H1 (cell line): ENCODE results near the gene CTTNBP2NL. TPM values are rescaled to one million over a fixed set of nuclear protein-coding genes. Genes with fewer than 3 reads are reported as not detected.

Source experiments
- CTCF ChIA-PET: fragments of 300-600 bp; sonication (Branson Sonifier 250); formaldehyde crosslinking; loops from one replicate; lab custom pipeline; 2021; ENCODE audit not compliant: partially characterized antibody; lab: Charles Lee
- POLR2A ChIA-PET: fragments of 300-600 bp; sonication (Branson Sonifier 250); formaldehyde crosslinking; loops from one replicate; lab custom pipeline; 2021; ENCODE audit warnings: inconsistent platforms; ENCODE audit not compliant: partially characterized antibody; lab: Charles Lee
- DNase-seq, 2 experiments: peaks; one replicate each; pipeline versions ENCODE4 v3.0.0 to v3.0.0-alpha.2; 2010 to 2022; ENCODE audit warnings: low spot score in 2 of 2, low read depth in 1 of 2, mixed read lengths in 1 of 2
- FAIRE-seq: peaks from 2 replicates; lab custom pipeline; 2011; peaks lifted over from hg19 to GRCh38; lab: Jason Lieb, UNC
- H2AFZ ChIP-seq: 2 replicates; pipeline ENCODE4 v1.8.1; 2012; ENCODE audit warnings: low read length, inconsistent platforms
- H2AK5ac ChIP-seq: 2 replicates; pipeline ENCODE4 v1.6.1; 2013; ENCODE audit warnings: low read depth, low read length
- H2BK120ac ChIP-seq: replicated peaks from 2 replicates; pipeline ENCODE3; 2013; ENCODE audit warnings: low read depth, low read length, inconsistent platforms
- H2BK12ac ChIP-seq: 2 replicates; pipeline ENCODE4 v1.6.1; 2013; ENCODE audit warnings: low read depth, low read length
- H2BK15ac ChIP-seq: 2 replicates; pipeline ENCODE4 v1.6.1; 2013; ENCODE audit warnings: low read length
- H2BK20ac ChIP-seq: 2 replicates; pipeline ENCODE4 v1.6.1; 2013; ENCODE audit warnings: low read length
- H2BK5ac ChIP-seq: 2 replicates; pipeline ENCODE4 v1.6.1; 2013; ENCODE audit warnings: low read depth, low read length
- H3K14ac ChIP-seq: 2 replicates; pipeline ENCODE4 v1.6.1; 2013; ENCODE audit warnings: inconsistent platforms; ENCODE audit not compliant: insufficient read length
- H3K18ac ChIP-seq: 2 replicates; pipeline ENCODE4 v1.6.1; 2013; ENCODE audit warnings: low read length; ENCODE audit errors: extremely low read depth
- H3K23ac ChIP-seq: 2 replicates; pipeline ENCODE4 v1.6.1; 2013; ENCODE audit warnings: inconsistent platforms; ENCODE audit not compliant: insufficient read length
- H3K23me2 ChIP-seq: 2 replicates; pipeline ENCODE4 v1.6.1; 2013; ENCODE audit warnings: low read depth, low read length
- H3K27ac ChIP-seq: 2 replicates; pipeline ENCODE4 v1.6.1; 2011; ENCODE audit warnings: low read depth, low read length, inconsistent platforms
- H3K27me3 ChIP-seq, 4 experiments: replicated peaks in 1 of 4; 1 replicate in 1 of 4; 2 replicates in 3 of 4; pipeline versions ENCODE4 v1.6.1 to v1.8.1; 2011 to 2013; ENCODE audit warnings: low read length in 3 of 4, mild to moderate bottlenecking in 3 of 4, inconsistent platforms in 2 of 4, mixed read lengths in 2 of 4, moderate library complexity in 1 of 4; ENCODE audit not compliant: control insufficient read depth in 3 of 4, insufficient read depth in 3 of 4; ENCODE audit errors: extremely low read depth in 1 of 4
- H3K36me3 ChIP-seq, 4 experiments: 2 replicates each; pipeline versions ENCODE4 v1.6.1 to v1.8.1; 2011 to 2013; ENCODE audit warnings: mild to moderate bottlenecking in 4 of 4, low read length in 3 of 4, moderate library complexity in 2 of 4, control low read depth in 1 of 4, inconsistent platforms in 1 of 4; ENCODE audit not compliant: insufficient read depth in 4 of 4, control insufficient read depth in 2 of 4
- H3K4ac ChIP-seq: replicated peaks from 2 replicates; pipeline ENCODE3; 2013; ENCODE audit warnings: low read length, low read depth, mixed read lengths, inconsistent platforms; ENCODE audit not compliant: insufficient read length
- H3K4me1 ChIP-seq, 4 experiments: replicated peaks in 1 of 4; 1 replicate in 1 of 4; 2 replicates in 3 of 4; pipeline versions ENCODE4 v1.6.1 to v1.8.1; 2011 to 2013; ENCODE audit warnings: low read length in 3 of 4, inconsistent platforms in 2 of 4, mixed read lengths in 1 of 4; ENCODE audit not compliant: insufficient read depth in 4 of 4, control insufficient read depth in 3 of 4
- H3K4me2 ChIP-seq, 2 experiments: 2 replicates each; pipeline versions ENCODE4 v1.6.1 to v1.8.1; 2011 to 2013; ENCODE audit warnings: low read depth in 2 of 2, low read length in 2 of 2, control low read depth in 1 of 2, inconsistent platforms in 1 of 2, mild to moderate bottlenecking in 1 of 2; ENCODE audit not compliant: insufficient read depth in 1 of 2
- H3K4me3 ChIP-seq, 4 experiments: fragments of 200-600, 300-600 bp in 1 of 4; sonication (generic), shearing (Covaris generic), sonication (Bioruptor Twin) in 1 of 4; 2 replicates each; pipeline versions ENCODE4 v1.5.1 to v1.8.1; 2011 to 2016; ENCODE audit warnings: low read length in 4 of 4, low read depth in 3 of 4, control low read depth in 2 of 4, inconsistent platforms in 2 of 4, mild to moderate bottlenecking in 2 of 4, mixed read lengths in 1 of 4, moderate library complexity in 1 of 4; ENCODE audit not compliant: insufficient read depth in 2 of 4; ENCODE audit errors: extremely low read depth in 1 of 4
- H3K56ac ChIP-seq: replicated peaks from 2 replicates; pipeline ENCODE3; 2013; ENCODE audit warnings: low read depth, mild to moderate bottlenecking, mixed read lengths, low read length, inconsistent platforms; ENCODE audit not compliant: insufficient read length
- H3K79me1 ChIP-seq: 2 replicates; pipeline ENCODE4 v1.6.1; 2013; ENCODE audit warnings: low read depth, low read length, control low read depth
- H3K79me2 ChIP-seq, 2 experiments: 2 replicates each; pipeline versions ENCODE4 v1.6.1 to v1.8.1; 2012 to 2013; ENCODE audit warnings: low read length in 2 of 2, mild to moderate bottlenecking in 2 of 2, inconsistent platforms in 1 of 2; ENCODE audit not compliant: insufficient read depth in 2 of 2, control insufficient read depth in 1 of 2
- H3K9ac ChIP-seq, 4 experiments: replicated peaks in 1 of 4; 1 replicate in 1 of 4; 2 replicates in 3 of 4; pipeline versions ENCODE4 v1.6.1 to v1.8.1; 2011 to 2013; ENCODE audit warnings: low read depth in 3 of 4, low read length in 3 of 4, control low read depth in 2 of 4, mild to moderate bottlenecking in 2 of 4, moderate library complexity in 2 of 4, inconsistent platforms in 1 of 4; ENCODE audit errors: extremely low read depth in 1 of 4
- H3K9me3 ChIP-seq, 2 experiments: 2 replicates each; pipeline versions ENCODE4 v1.6.1 to v1.8.1; 2012 to 2013; ENCODE audit warnings: mild to moderate bottlenecking in 2 of 2, moderate library complexity in 2 of 2, control low read depth in 1 of 2, inconsistent platforms in 1 of 2, low read depth in 1 of 2, low read length in 1 of 2, mixed read lengths in 1 of 2; ENCODE audit not compliant: insufficient read depth in 2 of 2
- H4K20me1 ChIP-seq, 2 experiments: replicated peaks in 1 of 2; 2 replicates each; pipeline versions ENCODE3 to v1.8.1; 2011 to 2013; ENCODE audit warnings: inconsistent platforms in 2 of 2, low read length in 2 of 2, mild to moderate bottlenecking in 1 of 2; ENCODE audit not compliant: insufficient read depth in 2 of 2, control insufficient read depth in 1 of 2
- H4K5ac ChIP-seq: 2 replicates; pipeline ENCODE4 v1.6.1; 2013; ENCODE audit warnings: low read length, low read depth, mixed read lengths, inconsistent platforms; ENCODE audit not compliant: insufficient read length
- H4K8ac ChIP-seq: 2 replicates; pipeline ENCODE4 v1.8.0; 2013; ENCODE audit warnings: mild to moderate bottlenecking, moderate library complexity, low read length, inconsistent platforms; ENCODE audit not compliant: insufficient read depth; ENCODE audit errors: extremely low read depth
- H4K91ac ChIP-seq: replicated peaks from 2 replicates; pipeline ENCODE3; 2013; ENCODE audit warnings: low read length, mixed read lengths, inconsistent platforms; ENCODE audit not compliant: insufficient read length
- ATF3 ChIP-seq: IDR thresholded peaks from 2 replicates; pipeline ENCODE4 v1.6.1; 2011; ENCODE audit warnings: low read depth, mild to moderate bottlenecking, low read length; ENCODE audit not compliant: insufficient read depth
- CBX8 ChIP-seq: fragments of 300-800, 300-1000 bp; sonication (generic); IDR thresholded peaks from 2 replicates; pipeline ENCODE4 v1.7.1; 2016; ENCODE audit warnings: low read depth, low read length, borderline replicate concordance
- CHD2 ChIP-seq: IDR thresholded peaks from 2 replicates; pipeline ENCODE4 v1.6.1; 2012; ENCODE audit warnings: low read length, improper control_type of control experiment
- CREB1 ChIP-seq: IDR thresholded peaks from 2 replicates; pipeline ENCODE4 v1.6.1; 2012; ENCODE audit warnings: inconsistent platforms
- HDAC6 ChIP-seq: IDR thresholded peaks from one replicate; pipeline ENCODE4 v1.7.1; 2012; ENCODE audit warnings: low read depth, mild to moderate bottlenecking, inconsistent platforms, low read length, moderate library complexity
- NRF1 ChIP-seq: IDR thresholded peaks from 2 replicates; pipeline ENCODE4 v1.6.1; 2011; ENCODE audit warnings: mild to moderate bottlenecking, low read depth, low read length, improper control_type of control experiment
- RNF2 ChIP-seq: fragments of 200-900, 300-1000 bp; sonication (generic); IDR thresholded peaks from 2 replicates; pipeline ENCODE4 v1.7.1; 2016; ENCODE audit warnings: borderline replicate concordance, low read depth, mild to moderate bottlenecking, antibody characterized with exemption, low read length; ENCODE audit not compliant: poor library complexity, severe bottlenecking; ENCODE audit errors: missing control alignments
- SIRT6 ChIP-seq: IDR thresholded peaks from one replicate; pipeline ENCODE4 v1.7.1; 2012; ENCODE audit warnings: low read length, inconsistent platforms
- SP2 ChIP-seq: IDR thresholded peaks from 2 replicates; pipeline ENCODE4 v1.6.1; 2012; ENCODE audit warnings: mild to moderate bottlenecking, low read length, inconsistent platforms
- TAF1 ChIP-seq: IDR thresholded peaks from 2 replicates; pipeline ENCODE4 v1.6.1; 2011; ENCODE audit warnings: mild to moderate bottlenecking, low read depth, low read length
- WGBS, 2 experiments: shearing (Covaris generic) in 1 of 2; methylation state at CpG; one replicate each; pipeline versions ENCODE4 v1.1.6 to v1.1.7; 2013 to 2015; ENCODE audit warnings: low lambda C conversion rate in 2 of 2, mixed read lengths in 2 of 2, inconsistent platforms in 1 of 2, low coverage in 1 of 2, missing lambda C conversion rate in 1 of 2; ENCODE audit not compliant: insufficient replicate concordance in 2 of 2, insufficient coverage in 1 of 2, insufficient read length in 1 of 2; ENCODE audit errors: extremely low coverage in 1 of 2, missing lambda C conversion rate in 1 of 2; 5-methylcytosine and 5-hydroxymethylcytosine counted together
- polyA plus RNA-seq, 7 experiments: library from polyadenylated mRNA; depleted of rRNA in 3 of 7; stranded (reverse) in 5 of 7; unstranded in 2 of 7; fragments of >200 nt in 5 of 7; fragments of 200-250 nt in 2 of 7; gene quantifications; 1 replicate in 5 of 7; 2 replicates in 1 of 7; 4 replicates in 1 of 7; pipeline versions ENCODE4 v1.2.1 to v1.2.3, GENCODE V29; 2011 to 2013; ENCODE audit warnings: missing spikeins in 2 of 7, mixed read lengths in 2 of 7
- total RNA-seq: library from RNA; stranded (reverse); fragmentation: NEBNext Ultra II Directional; extraction: Animal tissue kit (Norgen Biotek cat#: 25700); gene quantifications from 2 replicates; pipeline ENCODE4 v1.2.1, GENCODE V29; 2021

The CTTNBP2NL gene
- total and polyA plus RNA-seq, 2 of the 8 experiments (the other 6 are each of a cell fraction or from before 2014, with no cell fraction given): 6.4 to 35.1 TPM

- ChIA-PET POLR2A (interaction anchor here (1.2 to 2.6 kb wide), 3 partner anchors 10 to 70 kb away, joined by 4 to 12 read pairs (median 5); no protein-coding TSS in a partner anchor), CTCF (interaction anchor here (0.6 to 2.4 kb wide), 10 partner anchors 9 to 258 kb away, joined by 3 to 23 read pairs (median 4); partner anchors contain the start of gene WNT2B)
- no peak overlapping the region for H4K5ac ChIP-seq
- peaks cover 2 to 20% (median 7%) of the 10 kb centered on the region in 4 experiments; a peak in 5 of 7 replicates for H3K4me1 ChIP-seq
- no peak overlapping the region for H3K4ac ChIP-seq
- H2BK120ac ChIP-seq: no peak overlapping the region
- FAIRE-seq (no peak), DNase-seq (no peak)
- peaks cover 13 to 34% of the 10 kb centered on the region in 2 experiments; a peak in 3 of 4 replicates for H3K79me2 ChIP-seq
- no peak overlapping the region for H3K23ac ChIP-seq
- no peak overlapping the region for H2BK20ac ChIP-seq
- H2AFZ ChIP-seq: no peak overlapping the region
- peak overlapping the region; percentile 62; the same call in 1 of the 2 replicates for H2BK12ac ChIP-seq
- H3K23me2 ChIP-seq: peaks cover 14% of the 10 kb centered on the region
- no peak for TF ChIP-seq RNF2
- no peak for TF ChIP-seq CHD2
- no peak for TF ChIP-seq CREB1
- TF ChIP-seq TAF1: no peak
- no peak for TF ChIP-seq SIRT6
- TF ChIP-seq NRF1: no peak
- TF ChIP-seq SP2: no peak
- TF ChIP-seq ATF3: no peak
- no peak for TF ChIP-seq HDAC6
- no peak for TF ChIP-seq CBX8
- no peak overlapping the region for H4K8ac ChIP-seq
- 65% methylated on average over 1 of the region's 1 CpG; no CpG with 5 or more reads in 1 of the 2 experiments for WGBS, 2 experiments
- no peak overlapping the region for H3K18ac ChIP-seq
- no peaks in the 10 kb centered on the region for H3K36me3 ChIP-seq
- peaks cover 0 to 4% of the 10 kb centered on the region in 2 experiments for H4K20me1 ChIP-seq
- H3K9me3 ChIP-seq: no peaks in the 10 kb centered on the region
- no peak overlapping the region; a peak in 1 of 4 replicates for H3K4me2 ChIP-seq
- H3K4me3 ChIP-seq: no peak overlapping the region
- H4K91ac ChIP-seq: no peak overlapping the region
- H3K14ac ChIP-seq: no peak overlapping the region
- H3K56ac ChIP-seq: no peak overlapping the region
- no peaks in the 10 kb centered on the region for H3K27me3 ChIP-seq
- H2BK5ac ChIP-seq: no peak overlapping the region
- H2BK15ac ChIP-seq: peak overlapping the region; percentile 89; the same call in 1 of the 2 replicates
- peaks cover 6% of the 10 kb centered on the region for H3K79me1 ChIP-seq
- H3K27ac ChIP-seq: no peak overlapping the region
- no peak overlapping the region for H3K9ac ChIP-seq
- no peak overlapping the region for H2AK5ac ChIP-seq
These were observed 1.3 kb upstream of the CTTNBP2NL start for GRCh38 chr1:112394743-112395062.
